GM12878 (cell line): ENCODE data around the gene RGS19.

Source experiments
- CTCF ChIP-seq, 3 experiments: IDR thresholded peaks in 2 of 3; conservative IDR thresholded peaks in 1 of 3; 2 replicates each; pipeline ENCODE4 v1.5.1; 2011; ENCODE audit warnings: low read depth in 3 of 3, low read length in 3 of 3, mild to moderate bottlenecking in 3 of 3, control low read depth in 2 of 3, moderate library complexity in 2 of 3, inconsistent platforms in 1 of 3, mixed read lengths in 1 of 3; ENCODE audit not compliant: control insufficient read depth in 2 of 3, insufficient read depth in 1 of 3; ENCODE audit errors: extremely low read depth in 1 of 3
- EP300 ChIP-seq, 2 experiments: fragments of 150-350 bp in 1 of 2; IDR thresholded peaks; 2 replicates each; pipeline ENCODE4 v1.6.1; 2011 to 2012; ENCODE audit warnings: low read depth in 2 of 2, low read length in 2 of 2, borderline replicate concordance in 1 of 2, improper control_type of control experiment in 1 of 2, inconsistent platforms in 1 of 2; ENCODE audit not compliant: control insufficient read depth in 1 of 2
- POLR2A ChIP-seq: IDR thresholded peaks from 2 replicates; pipeline ENCODE4 v1.6.1; 2011; ENCODE audit warnings: low read depth, mild to moderate bottlenecking, low read length
- ZNF592 ChIP-seq: fragments of 450-650 bp; IDR thresholded peaks from 2 replicates; pipeline ENCODE4 v1.6.1; 2017; ENCODE audit warnings: mild to moderate bottlenecking, moderate library complexity
- ZNF687 ChIP-seq: fragments of 450-650 bp; IDR thresholded peaks from 2 replicates; pipeline ENCODE4 v1.6.1; 2017; ENCODE audit warnings: mild to moderate bottlenecking, moderate library complexity

GRCh38 chr20:64109831-64110391, 30.6 kb upstream of the RGS19 start:
- TF ChIP-seq CTCF (IDR thresholded peaks at IDR 0.05 in 2 of 3, conservative IDR thresholded peaks at IDR 0.05 in 1 of 3; ENCODE audit: control insufficient read depth in 2 of 3, extremely low read depth in 1 of 3, insufficient read depth in 1 of 3, low read depth in 3 of 3, low read length in 3 of 3) (no peak), EP300 (IDR thresholded peaks at IDR 0.05; ENCODE audit: borderline replicate concordance in 1 of 2, control insufficient read depth in 1 of 2, low read depth in 2 of 2, low read length in 2 of 2) (no peak), POLR2A (no peak), ZNF592 (no peak), ZNF687 (no peak)
